PC-3 (cell line): ENCODE data around the gene PYM1.

ENCODE experiments used
- CTCF ChIP-seq: fragments of 300-600 bp; sonication (generic); conservative IDR thresholded peaks from 2 replicates; pipeline ENCODE4 v1.5.1; 2017; ENCODE audit warnings: antibody characterized with exemption, low read depth, mild to moderate bottlenecking, low read length
- EZH2 ChIP-seq: fragments of 300-600 bp; sonication (generic); IDR thresholded peaks from one replicate; pipeline ENCODE4 v1.6.1; 2017; ENCODE audit warnings: antibody characterized with exemption, mild to moderate bottlenecking, low read length; ENCODE audit not compliant: unreplicated experiment

- TF ChIP-seq EZH2, result no peak
- TF ChIP-seq CTCF, result no peak
Observed at GRCh38 chr12:55862286-55862685, 65.4 kb downstream of the PYM1 start.
